IgD-negative memory B cell (primary cell): ENCODE measurements around the gene PLCB4. TPM values are rescaled to one million over a fixed set of nuclear protein-coding genes. Genes with fewer than 3 reads are reported as not detected.

Source experiments
- H3K27ac Mint-ChIP-seq, 3 donors: one replicate each; pipeline ENCODE4 v1.8.0; 2020 to 2022; ENCODE audit warnings: mild to moderate bottlenecking in 3 of 3, mixed read lengths in 3 of 3, moderate library complexity in 1 of 3
- H3K27me3 Mint-ChIP-seq: one replicate; pipeline ENCODE4 v1.8.0; 2021; ENCODE audit warnings: mixed read lengths
- H3K36me3 Mint-ChIP-seq: one replicate; pipeline ENCODE4 v1.8.0; 2020; ENCODE audit warnings: mild to moderate bottlenecking, mixed read lengths
- H3K4me1 Mint-ChIP-seq, 3 donors: one replicate each; pipeline ENCODE4 v1.8.0; 2020 to 2022; ENCODE audit warnings: mixed read lengths in 3 of 3, mild to moderate bottlenecking in 1 of 3
- H3K4me3 Mint-ChIP-seq, 4 donors: one replicate each; pipeline ENCODE4 v1.8.0; 2020 to 2022; ENCODE audit warnings: mild to moderate bottlenecking in 4 of 4, mixed read lengths in 4 of 4, moderate library complexity in 3 of 4
- H3K9me3 Mint-ChIP-seq, 3 donors: one replicate each; pipeline ENCODE4 v1.8.0; 2020 to 2021; ENCODE audit warnings: mixed read lengths in 3 of 3, mild to moderate bottlenecking in 1 of 3
- polyA plus RNA-seq: library from polyadenylated mRNA; unstranded; fragments of 300-500 nt; fragmentation: Illumina TruSeq; gene quantifications from one replicate; pipeline ENCODE4 v1.2.3, GENCODE V29; 2021

The PLCB4 gene
- polyA plus RNA-seq, 1 donor from 2014 or later, result not detected

GRCh38 chr20:9308056-9308455 lies 239.2 kb downstream of the PLCB4 start:
- H3K36me3 Mint-ChIP-seq, result peaks cover 3% of the 10 kb centered on the region
- H3K4me1 Mint-ChIP-seq, result no peaks in the 10 kb centered on the region
- peaks cover 0 to 2% (median 0%) of the 10 kb centered on the region in 3 donors for H3K9me3 Mint-ChIP-seq
- H3K4me3 Mint-ChIP-seq, result no peak overlapping the region
- H3K27me3 Mint-ChIP-seq, result no peaks in the 10 kb centered on the region
- no peak overlapping the region for H3K27ac Mint-ChIP-seq

- no peaks in the 10 kb centered on the region for H3K4me1 Mint-ChIP-seq
- H3K27ac Mint-ChIP-seq, result no peak overlapping the region
- no peaks in the 10 kb centered on the region for H3K27me3 Mint-ChIP-seq
- H3K4me3 Mint-ChIP-seq, result no peak overlapping the region
- H3K36me3 Mint-ChIP-seq, result peaks cover 3% of the 10 kb centered on the region
- peaks cover 0 to 3% (median 2%) of the 10 kb centered on the region in 3 donors for H3K9me3 Mint-ChIP-seq
These were observed 242.2 kb downstream of the PLCB4 start for GRCh38 chr20:9311132-9311531.

- Mint-ChIP-seq H3K4me3 (peak overlapping the region in 1 of 4 donors; percentile 25), H3K27ac (no peak overlapping the region)
These were observed 250.9 kb downstream of the PLCB4 start for GRCh38 chr20:9319687-9320384.

GRCh38 chr20:9321007-9321406 lies 252.1 kb downstream of the PLCB4 start:
- Mint-ChIP-seq H3K36me3 (no peaks in the 10 kb centered on the region), H3K9me3 (peaks cover 0 to 4% (median 0%) of the 10 kb centered on the region in 3 donors), H3K27ac (no peak overlapping the region), H3K4me1 (peaks cover 0 to 4% (median 0%) of the 10 kb centered on the region in 3 donors), H3K27me3 (no peaks in the 10 kb centered on the region), H3K4me3 (no peak overlapping the region)

More at GRCh38 chr20:9319687-9320384, 250.9 kb downstream of the PLCB4 start:
- H3K36me3 Mint-ChIP-seq, result no peaks in the 10 kb centered on the region
- no peaks in the 10 kb centered on the region for H3K27me3 Mint-ChIP-seq
- peaks cover 0 to 4% (median 0%) of the 10 kb centered on the region in 3 donors for H3K4me1 Mint-ChIP-seq
- peaks cover 0 to 4% (median 3%) of the 10 kb centered on the region in 3 donors for H3K9me3 Mint-ChIP-seq

- peaks cover 0 to 4% (median 0%) of the 10 kb centered on the region in 3 donors for H3K9me3 Mint-ChIP-seq
These were observed 253.8 kb downstream of the PLCB4 start for GRCh38 chr20:9322661-9323060.

GRCh38 chr20:9323622-9324021 lies 254.7 kb downstream of the PLCB4 start:
- no peaks in the 10 kb centered on the region for H3K27me3 Mint-ChIP-seq
- no peak overlapping the region for H3K4me3 Mint-ChIP-seq
- peaks cover 0 to 4% (median 0%) of the 10 kb centered on the region in 3 donors for H3K9me3 Mint-ChIP-seq

More at GRCh38 chr20:9322661-9323060, 253.8 kb downstream of the PLCB4 start:
- Mint-ChIP-seq H3K4me1 (peaks cover 0 to 4% (median 0%) of the 10 kb centered on the region in 3 donors), H3K27ac (no peak overlapping the region), H3K27me3 (no peaks in the 10 kb centered on the region), H3K36me3 (no peaks in the 10 kb centered on the region), H3K4me3 (no peak overlapping the region)

GRCh38 chr20:9329355-9330101 lies 260.6 kb downstream of the PLCB4 start:
- H3K36me3 Mint-ChIP-seq, result no peaks in the 10 kb centered on the region
- H3K4me3 Mint-ChIP-seq, result no peak overlapping the region
- H3K4me1 Mint-ChIP-seq, result no peaks in the 10 kb centered on the region
- no peaks in the 10 kb centered on the region for H3K27me3 Mint-ChIP-seq
- no peaks in the 10 kb centered on the region for H3K9me3 Mint-ChIP-seq
- H3K27ac Mint-ChIP-seq, result no peak overlapping the region

More at GRCh38 chr20:9323622-9324021, 254.7 kb downstream of the PLCB4 start:
- Mint-ChIP-seq H3K4me1 (peaks cover 0 to 4% (median 0%) of the 10 kb centered on the region in 3 donors), H3K27ac (no peak overlapping the region), H3K36me3 (no peaks in the 10 kb centered on the region)

GRCh38 chr20:9330151-9330550 lies 261.3 kb downstream of the PLCB4 start:
- no peaks in the 10 kb centered on the region for H3K9me3 Mint-ChIP-seq
- no peak overlapping the region for H3K27ac Mint-ChIP-seq
- no peaks in the 10 kb centered on the region for H3K36me3 Mint-ChIP-seq
- H3K4me1 Mint-ChIP-seq, result no peaks in the 10 kb centered on the region
- H3K27me3 Mint-ChIP-seq, result no peaks in the 10 kb centered on the region
- H3K4me3 Mint-ChIP-seq, result no peak overlapping the region

- no peaks in the 10 kb centered on the region for H3K4me1 Mint-ChIP-seq
- H3K27ac Mint-ChIP-seq, result no peak overlapping the region
- H3K4me3 Mint-ChIP-seq, result no peak overlapping the region
- H3K9me3 Mint-ChIP-seq, result peaks cover 0 to 2% (median 0%) of the 10 kb centered on the region in 3 donors
- H3K27me3 Mint-ChIP-seq, result no peaks in the 10 kb centered on the region
- H3K36me3 Mint-ChIP-seq, result no peaks in the 10 kb centered on the region
These were observed 263.0 kb downstream of the PLCB4 start for GRCh38 chr20:9331707-9332435.

- Mint-ChIP-seq H3K36me3 (no peaks in the 10 kb centered on the region), H3K4me3 (no peak overlapping the region), H3K4me1 (no peaks in the 10 kb centered on the region), H3K27me3 (no peaks in the 10 kb centered on the region), H3K27ac (no peak overlapping the region), H3K9me3 (peaks cover 0 to 2% (median 0%) of the 10 kb centered on the region in 3 donors)
These were observed 264.0 kb downstream of the PLCB4 start for GRCh38 chr20:9332791-9333479.

- Mint-ChIP-seq H3K4me1 (no peaks in the 10 kb centered on the region), H3K27me3 (no peaks in the 10 kb centered on the region), H3K4me3 (no peak overlapping the region), H3K9me3 (peaks cover 0 to 2% (median 0%) of the 10 kb centered on the region in 3 donors), H3K36me3 (no peaks in the 10 kb centered on the region), H3K27ac (no peak overlapping the region)
These were observed 266.0 kb downstream of the PLCB4 start for GRCh38 chr20:9334866-9335265.

GRCh38 chr20:9338101-9338500 lies 269.2 kb downstream of the PLCB4 start:
- H3K27me3 Mint-ChIP-seq, result no peaks in the 10 kb centered on the region
- no peak overlapping the region for H3K4me3 Mint-ChIP-seq

GRCh38 chr20:9339708-9340107 lies 270.8 kb downstream of the PLCB4 start:
- no peaks in the 10 kb centered on the region for H3K4me1 Mint-ChIP-seq
- no peak overlapping the region for H3K27ac Mint-ChIP-seq
- H3K27me3 Mint-ChIP-seq, result no peaks in the 10 kb centered on the region
- no peak overlapping the region for H3K4me3 Mint-ChIP-seq
- H3K9me3 Mint-ChIP-seq, result peaks cover 0 to 3% (median 2%) of the 10 kb centered on the region in 3 donors
- no peaks in the 10 kb centered on the region for H3K36me3 Mint-ChIP-seq

More at GRCh38 chr20:9338101-9338500, 269.2 kb downstream of the PLCB4 start:
- H3K27ac Mint-ChIP-seq, result no peak overlapping the region
- H3K36me3 Mint-ChIP-seq, result no peaks in the 10 kb centered on the region
- H3K4me1 Mint-ChIP-seq, result no peaks in the 10 kb centered on the region
- H3K9me3 Mint-ChIP-seq, result peaks cover 0 to 2% (median 0%) of the 10 kb centered on the region in 3 donors

- H3K27ac Mint-ChIP-seq, result no peak overlapping the region
- no peaks in the 10 kb centered on the region for H3K36me3 Mint-ChIP-seq
- H3K4me1 Mint-ChIP-seq, result no peaks in the 10 kb centered on the region
- no peak overlapping the region for H3K4me3 Mint-ChIP-seq
- no peaks in the 10 kb centered on the region for H3K27me3 Mint-ChIP-seq
- peaks cover 0 to 3% (median 0%) of the 10 kb centered on the region in 3 donors for H3K9me3 Mint-ChIP-seq
These were observed 273.8 kb downstream of the PLCB4 start for GRCh38 chr20:9342651-9343050.
